Measurements from ENCODE around the gene WDFY4.

- TF ChIP-seq, protein P1, sequence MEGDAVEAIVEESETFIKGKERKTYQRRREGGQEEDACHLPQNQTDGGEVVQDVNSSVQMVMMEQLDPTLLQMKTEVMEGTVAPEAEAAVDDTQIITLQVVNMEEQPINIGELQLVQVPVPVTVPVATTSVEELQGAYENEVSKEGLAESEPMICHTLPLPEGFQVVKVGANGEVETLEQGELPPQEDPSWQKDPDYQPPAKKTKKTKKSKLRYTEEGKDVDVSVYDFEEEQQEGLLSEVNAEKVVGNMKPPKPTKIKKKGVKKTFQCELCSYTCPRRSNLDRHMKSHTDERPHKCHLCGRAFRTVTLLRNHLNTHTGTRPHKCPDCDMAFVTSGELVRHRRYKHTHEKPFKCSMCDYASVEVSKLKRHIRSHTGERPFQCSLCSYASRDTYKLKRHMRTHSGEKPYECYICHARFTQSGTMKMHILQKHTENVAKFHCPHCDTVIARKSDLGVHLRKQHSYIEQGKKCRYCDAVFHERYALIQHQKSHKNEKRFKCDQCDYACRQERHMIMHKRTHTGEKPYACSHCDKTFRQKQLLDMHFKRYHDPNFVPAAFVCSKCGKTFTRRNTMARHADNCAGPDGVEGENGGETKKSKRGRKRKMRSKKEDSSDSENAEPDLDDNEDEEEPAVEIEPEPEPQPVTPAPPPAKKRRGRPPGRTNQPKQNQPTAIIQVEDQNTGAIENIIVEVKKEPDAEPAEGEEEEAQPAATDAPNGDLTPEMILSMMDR (IDR thresholded peaks at IDR 0.05; ENCODE audit: extremely low read depth in 1 of 2, insufficient read depth in 1 of 2, low read depth in 1 of 2, low read length in 2 of 2) = no peak
- TF ChIP-seq POLR2A (IDR thresholded peaks at IDR 0.05; ENCODE audit: low read depth, low read length) (no peak), EZH2 (IDR thresholded peaks at IDR 0.05; ENCODE audit: borderline replicate concordance, low read depth, low read length, severe bottlenecking) (no peak), POLR2AphosphoS5 (IDR thresholded peaks at IDR 0.05; ENCODE audit: insufficient read depth, low read depth, low read length) (no peak), GATA2 (IDR thresholded peaks at IDR 0.05; ENCODE audit: insufficient read depth, insufficient read length, low read depth, low read length) (no peak), FOS (IDR thresholded peaks at IDR 0.05; ENCODE audit: borderline replicate concordance, insufficient read depth, low read length) (no peak)
Measured at GRCh38 chr10:48951707-48952106, 267.0 kb downstream of the WDFY4 start.
